ENCODE data around the gene LRRC40.
"Not testable (repeated sequence)": the region's sequence is repeated elsewhere in the genome, so short reads cannot be mapped to it uniquely, and the experiment has no call there.

Gene LRRC40

GRCh38 chr1:70210820-70211219 is 5.4 kb upstream of the LRRC40 start:
- H3K27me3 Mint-ChIP-seq = no peaks in the 10 kb centered on the region
- H3K4me3 Mint-ChIP-seq = no peak overlapping the region
- peaks cover 52% of the 10 kb centered on the region for H3K4me1 Mint-ChIP-seq
- no peaks in the 10 kb centered on the region for H3K9me3 Mint-ChIP-seq
- no peak overlapping the region for H3K27ac Mint-ChIP-seq
- peaks cover 7% of the 10 kb centered on the region for H3K36me3 Mint-ChIP-seq

DNA sequence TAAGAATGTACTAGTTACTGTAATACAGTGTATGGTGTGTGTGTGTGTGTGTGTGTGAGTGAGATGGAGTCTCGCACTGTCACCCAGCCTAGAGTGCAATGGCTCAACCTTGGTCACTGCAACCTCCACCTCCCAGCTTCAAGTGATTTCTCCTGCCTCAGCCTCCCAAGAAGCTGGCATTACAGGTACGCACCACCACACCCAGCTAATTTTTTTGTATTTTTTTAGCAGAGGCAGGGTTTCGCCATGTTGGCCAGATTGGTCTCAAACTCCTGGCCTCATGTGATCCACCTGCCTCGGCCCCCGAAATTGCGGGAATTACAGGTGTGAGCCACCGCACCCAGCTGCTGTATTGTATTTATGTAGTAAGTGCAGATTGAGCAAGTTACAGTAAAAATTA is 2.9 kb upstream of the LRRC40 start:
- Mint-ChIP-seq H3K9me3 (no peaks in the 10 kb centered on the region), H3K27ac (no peak overlapping the region), H3K36me3 (peaks cover 8% of the 10 kb centered on the region), H3K4me1 (peaks cover 64% of the 10 kb centered on the region), H3K4me3 (peak overlapping the region; percentile 39), H3K27me3 (no peaks in the 10 kb centered on the region)

DNA sequence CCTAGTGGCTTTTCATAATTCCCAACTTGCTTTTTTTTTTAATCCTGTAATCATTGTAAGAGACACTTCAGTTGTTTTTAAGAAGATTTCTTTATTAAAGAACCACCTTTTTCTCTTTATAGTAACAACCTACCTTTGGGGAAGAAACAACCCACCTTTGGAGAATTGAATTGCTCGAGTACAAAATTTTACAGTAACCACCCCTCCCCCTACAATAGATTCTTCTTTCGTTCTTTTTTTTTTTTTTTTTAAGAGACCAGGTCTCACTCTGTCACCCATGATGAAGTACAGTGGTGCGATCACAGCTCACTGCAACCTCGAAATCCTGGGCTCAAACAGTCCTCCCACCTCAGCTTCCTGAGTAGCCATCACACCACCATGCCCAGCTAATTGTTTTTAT is 2.1 kb upstream of the LRRC40 start:
- Mint-ChIP-seq H3K27me3 (no peaks in the 10 kb centered on the region), H3K4me1 (peaks cover 67% of the 10 kb centered on the region), H3K9me3 (no peaks in the 10 kb centered on the region), H3K27ac (peak overlapping the region; percentile 80), H3K36me3 (peaks cover 8% of the 10 kb centered on the region), H3K4me3 (peak overlapping the region; percentile 99)

- H3K27ac Mint-ChIP-seq = peak overlapping the region; percentile 98
- not testable (repeated sequence) for H3K9me3 Mint-ChIP-seq, H3K27me3 Mint-ChIP-seq, H3K36me3 Mint-ChIP-seq
- peak overlapping the region; percentile 99 for H3K4me3 Mint-ChIP-seq
- peaks cover 70% of the 10 kb centered on the region for H3K4me1 Mint-ChIP-seq
Measured at GRCh38 chr1:70206833-70207232, 1.5 kb upstream of the LRRC40 start.

- H3K4me1 Mint-ChIP-seq = peaks cover 66% of the 10 kb centered on the region
Measured at GRCh38 chr1:70205071-70205433, 327 bp downstream of the LRRC40 start.

GRCh38 chr1:70204600-70204999 is 779 bp downstream of the LRRC40 start:
- Mint-ChIP-seq H3K27ac (peak overlapping the region; percentile 98), H3K9me3 (no peaks in the 10 kb centered on the region), H3K27me3 (no peaks in the 10 kb centered on the region), H3K4me1 (peaks cover 62% of the 10 kb centered on the region), H3K4me3 (peak overlapping the region; percentile 99), H3K36me3 (peaks cover 7% of the 10 kb centered on the region)

More at GRCh38 chr1:70205071-70205433, 327 bp downstream of the LRRC40 start:
- peaks cover 9% of the 10 kb centered on the region for H3K36me3 Mint-ChIP-seq
- H3K9me3 Mint-ChIP-seq = no peaks in the 10 kb centered on the region
- peak overlapping the region; percentile 99 for H3K4me3 Mint-ChIP-seq
- no peaks in the 10 kb centered on the region for H3K27me3 Mint-ChIP-seq
- peak overlapping the region; percentile 98 for H3K27ac Mint-ChIP-seq

DNA sequence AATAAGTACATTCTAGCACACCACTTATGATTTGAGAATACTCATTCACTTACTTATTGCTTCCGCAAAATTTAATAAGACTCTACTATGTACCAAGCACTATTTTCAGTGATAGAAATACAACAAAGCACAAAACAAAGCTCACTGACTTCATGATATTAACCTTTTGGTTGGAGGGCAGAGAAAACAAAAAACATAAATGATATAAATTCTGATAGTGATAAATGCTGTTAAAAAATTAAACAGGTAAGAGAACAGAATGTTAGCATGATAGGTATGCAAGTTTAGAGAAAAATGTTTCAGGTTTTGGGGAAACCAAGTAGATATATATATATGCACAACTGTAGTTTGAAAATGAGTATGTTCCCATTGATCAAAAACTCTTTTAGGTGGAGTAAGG is 1.2 kb downstream of the LRRC40 start:
- H3K36me3 Mint-ChIP-seq = peaks cover 7% of the 10 kb centered on the region
- peak overlapping the region; percentile 99 for H3K4me3 Mint-ChIP-seq
- H3K4me1 Mint-ChIP-seq = peaks cover 57% of the 10 kb centered on the region
- no peaks in the 10 kb centered on the region for H3K9me3 Mint-ChIP-seq
- no peak overlapping the region for H3K27ac Mint-ChIP-seq
- no peaks in the 10 kb centered on the region for H3K27me3 Mint-ChIP-seq

- Mint-ChIP-seq H3K36me3 (peaks cover 4% of the 10 kb centered on the region), H3K9me3 (no peaks in the 10 kb centered on the region), H3K4me3 (peak overlapping the region; percentile 0), H3K27ac (no peak overlapping the region), H3K27me3 (no peaks in the 10 kb centered on the region), H3K4me1 (peaks cover 42% of the 10 kb centered on the region)
Measured at GRCh38 chr1:70202173-70202758, 3.1 kb downstream of the LRRC40 start.

DNA sequence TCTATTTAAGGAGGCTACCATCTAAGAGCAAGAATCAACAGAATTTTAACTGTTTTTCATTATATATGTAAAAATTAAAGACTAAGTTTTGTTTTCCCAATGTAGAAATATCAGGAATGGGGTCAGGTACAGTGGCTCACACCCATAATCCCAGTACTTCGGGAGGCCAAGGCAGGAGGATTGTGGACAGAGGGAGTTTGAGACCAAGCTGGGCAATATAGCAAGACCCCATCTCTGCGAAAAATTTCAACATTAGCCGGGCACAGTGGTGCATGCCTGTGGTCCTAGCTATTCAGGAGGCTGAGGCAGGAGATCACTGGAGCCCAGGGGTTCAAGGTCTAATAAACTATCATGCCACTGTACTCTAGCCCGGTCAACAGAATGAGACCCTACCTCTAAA is 5.3 kb downstream of the LRRC40 start:
- Mint-ChIP-seq H3K4me3 (no peak overlapping the region), H3K36me3 (peaks cover 2% of the 10 kb centered on the region), H3K27ac (no peak overlapping the region), H3K27me3 (no peaks in the 10 kb centered on the region), H3K9me3 (no peaks in the 10 kb centered on the region), H3K4me1 (peaks cover 44% of the 10 kb centered on the region)

DNA sequence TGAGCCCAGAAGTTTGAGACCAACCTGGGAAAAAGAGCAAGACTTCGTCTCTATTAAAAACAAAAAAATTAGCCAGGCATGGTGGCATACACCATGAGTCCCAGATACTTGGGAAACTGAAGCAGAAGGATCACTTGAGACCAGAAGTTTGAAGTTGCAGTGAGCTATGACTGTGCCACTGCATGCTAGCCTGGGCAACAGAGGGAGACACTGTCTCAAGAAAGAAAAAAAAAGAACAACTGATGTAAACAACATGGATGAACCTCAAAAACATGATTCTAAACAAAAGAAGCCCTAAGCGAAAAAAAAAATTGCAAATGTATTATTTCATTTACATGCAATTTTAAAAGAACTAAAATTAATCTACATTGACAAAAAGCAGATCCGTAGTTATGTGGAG is 9.0 kb downstream of the LRRC40 start:
- Mint-ChIP-seq H3K27me3 (no peaks in the 10 kb centered on the region), H3K4me3 (no peak overlapping the region), H3K4me1 (peaks cover 26% of the 10 kb centered on the region), H3K36me3 (peaks cover 5% of the 10 kb centered on the region), H3K9me3 (no peaks in the 10 kb centered on the region), H3K27ac (no peak overlapping the region)

DNA sequence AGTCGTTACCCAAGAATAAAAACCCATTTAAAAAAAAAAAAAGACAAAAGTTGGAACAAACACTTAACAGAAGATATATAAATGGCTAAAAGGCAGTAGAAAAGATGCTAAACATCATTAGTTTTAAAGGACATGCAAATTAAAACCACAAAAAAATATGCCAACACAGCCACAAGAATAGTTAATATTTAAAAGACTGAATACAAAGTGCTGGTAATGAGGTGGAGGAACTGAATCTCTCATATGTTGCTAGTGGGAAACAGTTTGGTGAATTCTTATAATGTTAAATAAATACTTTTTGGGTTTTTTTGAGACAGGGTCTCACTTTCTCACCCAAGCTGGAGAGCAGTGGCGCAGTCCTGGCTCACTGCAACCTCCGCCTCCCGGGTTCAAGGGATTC is 10.0 kb downstream of the LRRC40 start:
- Mint-ChIP-seq H3K4me1 (peaks cover 26% of the 10 kb centered on the region), H3K4me3 (no peak overlapping the region), H3K9me3 (no peaks in the 10 kb centered on the region), H3K36me3 (peaks cover 3% of the 10 kb centered on the region), H3K27ac (no peak overlapping the region), H3K27me3 (no peaks in the 10 kb centered on the region)

DNA sequence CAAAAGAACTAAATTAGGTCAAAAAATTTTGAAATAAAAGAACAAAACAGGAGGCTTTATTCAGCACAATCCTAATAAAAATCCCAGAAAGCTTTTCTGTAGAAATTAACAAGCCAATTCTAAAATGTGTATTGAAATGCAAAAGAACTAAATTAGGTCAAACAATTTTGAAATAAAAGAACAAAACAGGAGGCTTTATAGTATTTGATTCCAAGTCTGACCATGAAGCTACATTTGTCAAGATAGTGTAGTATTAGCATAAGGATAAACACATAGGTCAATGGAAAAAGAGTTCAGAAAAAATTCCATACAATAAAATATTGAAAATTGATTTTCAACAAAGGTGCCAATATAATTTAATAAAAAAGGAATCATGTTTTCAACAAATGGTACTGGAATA is 10.8 kb downstream of the LRRC40 start:
- Mint-ChIP-seq H3K4me1 (peaks cover 26% of the 10 kb centered on the region), H3K27me3 (no peaks in the 10 kb centered on the region), H3K4me3 (no peak overlapping the region), H3K27ac (no peak overlapping the region), H3K9me3 (no peaks in the 10 kb centered on the region), H3K36me3 (peaks cover 3% of the 10 kb centered on the region)

DNA sequence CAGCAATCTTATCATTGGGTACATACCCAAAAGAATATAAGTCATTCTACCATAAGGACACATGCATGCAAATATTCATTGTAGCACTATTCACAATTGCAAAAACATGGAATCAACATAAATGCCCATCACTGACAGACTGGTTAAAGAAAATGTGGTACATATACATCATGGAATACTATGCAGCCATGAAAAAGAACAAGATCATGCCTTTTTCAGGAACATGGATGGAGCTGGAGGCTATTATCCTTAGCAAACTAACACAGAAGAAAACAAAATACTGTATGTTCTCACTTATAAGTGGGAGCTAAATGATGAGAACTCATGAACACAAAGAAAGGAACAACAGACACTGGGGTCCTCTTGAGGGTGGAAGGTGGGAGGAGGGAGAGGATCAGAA is 12.9 kb downstream of the LRRC40 start:
- H3K4me1 Mint-ChIP-seq = peaks cover 35% of the 10 kb centered on the region
- not testable (repeated sequence) for H3K9me3 Mint-ChIP-seq, H3K4me3 Mint-ChIP-seq, H3K27ac Mint-ChIP-seq, H3K36me3 Mint-ChIP-seq, H3K27me3 Mint-ChIP-seq

- H3K27me3 Mint-ChIP-seq = no peaks in the 10 kb centered on the region
- H3K9me3 Mint-ChIP-seq = no peaks in the 10 kb centered on the region
- no peak overlapping the region for H3K4me3 Mint-ChIP-seq
- H3K27ac Mint-ChIP-seq = no peak overlapping the region
- peaks cover 7% of the 10 kb centered on the region for H3K36me3 Mint-ChIP-seq
- H3K4me1 Mint-ChIP-seq = peaks cover 26% of the 10 kb centered on the region
Measured at GRCh38 chr1:70190180-70190579, 15.2 kb downstream of the LRRC40 start.

- H3K36me3 Mint-ChIP-seq = peaks cover 7% of the 10 kb centered on the region
- H3K27ac Mint-ChIP-seq = no peak overlapping the region
- H3K4me3 Mint-ChIP-seq = no peak overlapping the region
- H3K9me3 Mint-ChIP-seq = no peaks in the 10 kb centered on the region
- peaks cover 26% of the 10 kb centered on the region for H3K4me1 Mint-ChIP-seq
- no peaks in the 10 kb centered on the region for H3K27me3 Mint-ChIP-seq
Measured at GRCh38 chr1:70188522-70188921, 16.9 kb downstream of the LRRC40 start.

DNA sequence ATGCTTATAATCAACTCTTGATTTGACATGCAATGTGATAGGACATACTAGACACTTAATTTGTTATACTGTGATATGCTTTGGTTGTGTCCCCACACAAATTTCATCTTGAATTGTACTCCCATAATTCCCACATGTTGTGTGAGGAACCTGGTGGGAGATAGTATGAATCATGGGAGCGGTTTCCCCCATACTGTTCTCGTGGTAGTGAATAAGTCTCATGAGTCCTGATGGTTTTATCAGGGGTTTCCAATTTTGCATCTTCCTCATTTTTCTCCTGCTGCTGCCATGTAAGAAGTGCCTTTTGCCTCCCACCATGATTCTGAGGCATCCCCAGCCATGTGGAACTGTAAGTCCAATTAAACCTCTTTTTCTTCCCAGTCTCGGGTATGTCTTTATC is 20.2 kb downstream of the LRRC40 start:
- not testable (repeated sequence) for H3K36me3 Mint-ChIP-seq, H3K27ac Mint-ChIP-seq, H3K9me3 Mint-ChIP-seq, H3K27me3 Mint-ChIP-seq, H3K4me3 Mint-ChIP-seq, H3K4me1 Mint-ChIP-seq

DNA sequence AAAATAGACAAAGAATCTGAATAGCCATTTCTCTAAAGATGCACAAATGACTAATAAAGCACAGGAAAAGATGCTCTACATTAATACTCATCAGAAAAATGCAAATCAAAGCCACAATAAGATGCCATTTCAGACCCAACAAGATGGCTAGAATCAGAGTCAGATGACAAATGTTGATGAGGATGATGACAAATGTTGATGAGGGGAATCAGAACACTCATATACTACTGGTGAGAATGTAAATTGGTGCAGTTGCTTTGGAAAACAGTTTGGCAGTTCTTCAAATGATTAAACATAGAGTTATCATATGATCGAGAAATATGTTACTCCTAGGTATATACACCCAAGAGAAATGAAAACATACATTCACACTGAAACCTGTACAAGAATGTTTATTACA is 33.9 kb downstream of the LRRC40 start:
- Mint-ChIP-seq H3K27me3 (no peaks in the 10 kb centered on the region), H3K9me3 (no peaks in the 10 kb centered on the region), H3K36me3 (peaks cover 10% of the 10 kb centered on the region), H3K27ac (no peak overlapping the region), H3K4me1 (no peaks in the 10 kb centered on the region), H3K4me3 (no peak overlapping the region)
